ENCODE measurements around the gene MBD1.

DNA sequence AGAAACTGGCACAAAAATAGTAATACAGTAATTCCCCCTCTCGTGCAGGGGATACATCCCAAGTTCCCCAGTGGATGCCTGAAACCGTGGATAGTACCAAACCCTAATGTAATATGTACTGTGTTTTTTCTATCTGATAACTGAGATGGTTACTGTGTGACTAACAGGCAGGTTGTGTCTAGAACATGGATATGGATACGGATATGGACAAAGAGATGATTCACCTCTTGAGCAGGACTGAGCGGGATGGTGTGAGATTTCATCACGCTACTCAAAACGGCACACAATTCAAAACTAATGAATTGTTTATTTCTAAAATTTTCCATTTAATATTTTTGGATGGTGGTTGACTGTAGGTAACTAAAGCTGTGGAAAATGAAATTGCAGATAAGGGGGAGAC is 3.4 kb downstream of the MBD1 start:
- no peak for TF ChIP-seq CTCF (conservative IDR thresholded peaks at IDR 0.05; ENCODE audit: low read depth, low read length)
- no peak for TF ChIP-seq EZH2 (IDR thresholded peaks at IDR 0.05; ENCODE audit: borderline replicate concordance, low read depth, low read length, poor library complexity, severe bottlenecking)

Measured in A673 (cell line).